Brain microvascular endothelial cell (primary cell): ENCODE data around the gene RGS5.
"Not testable (repeated sequence)": the region's sequence is repeated elsewhere in the genome, so short reads cannot be mapped to it uniquely, and the experiment has no call there.

Source experiments
- DNase-seq: peaks from one replicate; pipeline ENCODE4 v3.0.0-alpha.2; 2020
- H3K27ac ChIP-seq: fragments of 250-450 bp; sonication (Bioruptor Pico); 2 replicates; pipeline ENCODE4 v1.5.1; 2020; ENCODE audit warnings: mild to moderate bottlenecking, moderate library complexity
- H3K27me3 ChIP-seq: fragments of 250-450 bp; sonication (Bioruptor Pico); replicated peaks from 2 replicates; pipeline ENCODE4 v1.5.1; 2020; ENCODE audit warnings: mild to moderate bottlenecking
- H3K36me3 ChIP-seq: fragments of 250-450 bp; sonication (Bioruptor Pico); replicated peaks from 2 replicates; pipeline ENCODE4 v1.5.1; 2020; ENCODE audit warnings: mild to moderate bottlenecking
- H3K4me3 ChIP-seq: 2 replicates; pipeline ENCODE4 v1.5.1; 2011; ENCODE audit warnings: low read depth, mild to moderate bottlenecking, control low read depth, low read length, moderate library complexity
- CTCF ChIP-seq: IDR thresholded peaks from 2 replicates; pipeline ENCODE4 v1.5.1; 2011; ENCODE audit warnings: low read depth, mild to moderate bottlenecking, moderate library complexity, low read length, control low read depth, inconsistent platforms; ENCODE audit errors: missing control alignments
- in situ Hi-C: cut with HindIII; loops from 2 replicates; pipeline ENCODE4 v1.10.0; 2017; ENCODE audit warnings: low sequenced_read_pairs, low pct_ligation_motif_present

RGS5 gene

GRCh38 chr1:163202833-163203451 is at the start of gene RGS5:
Gene RGS5, minus strand, starts transcription at chr1:163202916. Its CDS starts 81 bp downstream, at chr1:163202835.
- no peak within 1 kb of the TSS for H3K4me3 ChIP-seq
- TF ChIP-seq CTCF = no peak
- no peaks in the 10 kb centered on the region for H3K27me3 ChIP-seq
- DNase-seq = peak; percentile 3
- no peak within 1 kb of the TSS for H3K27ac ChIP-seq
- in situ Hi-C loops = no loop called here
- no peaks in the 10 kb centered on the region for H3K36me3 ChIP-seq

- no peak overlapping the region for H3K4me3 ChIP-seq
- H3K27me3 ChIP-seq = no peaks in the 10 kb centered on the region
- TF ChIP-seq CTCF = no peak
- in situ Hi-C loops = no loop called here
- H3K27ac ChIP-seq = no peak overlapping the region
- DNase-seq = no peak
- no peaks in the 10 kb centered on the region for H3K36me3 ChIP-seq
These were observed 47.8 kb upstream of the RGS5 start for GRCh38 chr1:163250382-163250974.

GRCh38 chr1:163248064-163248463 is 45.3 kb upstream of the RGS5 start:
- Histone ChIP-seq H3K36me3 (no peaks in the 10 kb centered on the region), H3K27me3 (no peaks in the 10 kb centered on the region), H3K4me3 (no peak overlapping the region), H3K27ac (no peak overlapping the region)
- TF ChIP-seq CTCF = no peak
- DNase-seq = no peak
- in situ Hi-C loops = no loop called here

- H3K27me3 ChIP-seq, H3K27ac ChIP-seq, H3K4me3 ChIP-seq, H3K36me3 ChIP-seq, in situ Hi-C loops, DNase-seq: not testable (repeated sequence)
These were observed 41.9 kb upstream of the RGS5 start for GRCh38 chr1:163244648-163245047.

- no peak overlapping the region for H3K27ac ChIP-seq
- no peaks in the 10 kb centered on the region for H3K36me3 ChIP-seq
- no peak for TF ChIP-seq CTCF
- H3K27me3 ChIP-seq = no peaks in the 10 kb centered on the region
- DNase-seq = no peak
- H3K4me3 ChIP-seq = no peak overlapping the region
- in situ Hi-C loops = no loop called here
These were observed 39.0 kb upstream of the RGS5 start for GRCh38 chr1:163241746-163242145.

- no peak overlapping the region for H3K27ac ChIP-seq
- no peaks in the 10 kb centered on the region for H3K27me3 ChIP-seq
- DNase-seq = no peak
- no peaks in the 10 kb centered on the region for H3K36me3 ChIP-seq
- no peak overlapping the region for H3K4me3 ChIP-seq
- in situ Hi-C loops = no loop called here
- TF ChIP-seq CTCF = no peak
These were observed 38.0 kb upstream of the RGS5 start for GRCh38 chr1:163240705-163241104.

- in situ Hi-C loops, H3K36me3 ChIP-seq, H3K27me3 ChIP-seq, H3K4me3 ChIP-seq, DNase-seq, H3K27ac ChIP-seq: not testable (repeated sequence)
These were observed 30.9 kb upstream of the RGS5 start for GRCh38 chr1:163233643-163234042.
